Tibial artery (tissue), 4 donors: ENCODE results near the gene DACH1.

ENCODE experiments used
- DNase-seq, 2 donors: peaks; one replicate each; pipeline ENCODE4 v3.0.0-alpha.2; 2019
- H3K27ac ChIP-seq, 2 donors: fragments of 200-600 bp; sonication (generic) in 1 of 2; 1 replicate in 1 of 2; 2 replicates in 1 of 2; pipeline ENCODE4 v1.5.1; 2018 to 2019; ENCODE audit warnings: mild to moderate bottlenecking in 1 of 2
- H3K27me3 ChIP-seq, 2 donors: fragments of 200-600 bp; sonication (generic) in 1 of 2; one replicate each; pipeline versions ENCODE4 v1.5.1 to v1.6.0; 2016 to 2019
- H3K36me3 ChIP-seq, 3 donors: fragments of 200-600 bp; sonication (generic) in 2 of 3; one replicate each; pipeline ENCODE4 v1.5.1; 2016 to 2019; ENCODE audit warnings: mild to moderate bottlenecking in 2 of 3
- H3K4me1 ChIP-seq, 4 donors: fragments of 200-600 bp; sonication (generic) in 2 of 4; 1 replicate in 3 of 4; 2 replicates in 1 of 4; pipeline ENCODE4 v1.5.1; 2016 to 2019
- H3K4me3 ChIP-seq, 2 donors: fragments of 200-600 bp; sonication (generic) in 1 of 2; 1 replicate in 1 of 2; 2 replicates in 1 of 2; pipeline ENCODE4 v1.5.1; 2018 to 2019; ENCODE audit warnings: mild to moderate bottlenecking in 2 of 2
- H3K9me3 ChIP-seq, 3 donors: fragments of 200-600 bp; sonication (generic) in 1 of 3; one replicate each; pipeline ENCODE4 v1.5.1; 2016 to 2019
- intact Hi-C: fragments of 100-400 bp; cut with DNase I; formaldehyde crosslinking; loops from one replicate; pipeline ENCODE4 v1.15.0; 2023; ENCODE audit warnings: low total_unique reads
- TF ChIP-seq, protein P1 (sequence below), 2 experiments: fragments of 200-600 bp in 1 of 2; fragments of 450-650 bp in 1 of 2; IDR thresholded peaks; one replicate each; pipeline ENCODE4 v1.5.1; 2017 to 2019; ENCODE audit warnings: antibody characterized with exemption in 2 of 2, mild to moderate bottlenecking in 1 of 2, moderate library complexity in 1 of 2

DACH1 gene

DNA sequence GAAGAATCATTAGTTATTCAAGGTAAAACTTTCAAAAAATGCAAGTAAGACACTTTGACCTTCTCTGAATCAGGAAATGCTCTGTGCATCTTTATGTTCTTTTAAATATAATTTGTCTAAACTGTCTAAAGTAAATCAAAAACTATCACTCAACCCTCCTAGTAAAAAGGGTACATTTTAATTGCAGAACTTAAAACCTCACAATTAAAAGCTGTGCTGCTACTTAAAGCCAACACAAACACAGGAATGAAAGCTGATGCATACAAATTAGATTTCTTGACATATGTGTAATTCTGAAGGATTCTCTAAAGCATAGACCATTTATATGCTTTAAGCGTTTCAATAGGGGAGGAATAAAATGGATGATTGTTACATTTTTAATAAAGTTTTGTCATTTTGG lies 58.3 kb downstream of the DACH1 start:
- no peaks in the 10 kb centered on the region for H3K9me3 ChIP-seq
- no peaks in the 10 kb centered on the region for H3K36me3 ChIP-seq
- TF ChIP-seq, protein P1, sequence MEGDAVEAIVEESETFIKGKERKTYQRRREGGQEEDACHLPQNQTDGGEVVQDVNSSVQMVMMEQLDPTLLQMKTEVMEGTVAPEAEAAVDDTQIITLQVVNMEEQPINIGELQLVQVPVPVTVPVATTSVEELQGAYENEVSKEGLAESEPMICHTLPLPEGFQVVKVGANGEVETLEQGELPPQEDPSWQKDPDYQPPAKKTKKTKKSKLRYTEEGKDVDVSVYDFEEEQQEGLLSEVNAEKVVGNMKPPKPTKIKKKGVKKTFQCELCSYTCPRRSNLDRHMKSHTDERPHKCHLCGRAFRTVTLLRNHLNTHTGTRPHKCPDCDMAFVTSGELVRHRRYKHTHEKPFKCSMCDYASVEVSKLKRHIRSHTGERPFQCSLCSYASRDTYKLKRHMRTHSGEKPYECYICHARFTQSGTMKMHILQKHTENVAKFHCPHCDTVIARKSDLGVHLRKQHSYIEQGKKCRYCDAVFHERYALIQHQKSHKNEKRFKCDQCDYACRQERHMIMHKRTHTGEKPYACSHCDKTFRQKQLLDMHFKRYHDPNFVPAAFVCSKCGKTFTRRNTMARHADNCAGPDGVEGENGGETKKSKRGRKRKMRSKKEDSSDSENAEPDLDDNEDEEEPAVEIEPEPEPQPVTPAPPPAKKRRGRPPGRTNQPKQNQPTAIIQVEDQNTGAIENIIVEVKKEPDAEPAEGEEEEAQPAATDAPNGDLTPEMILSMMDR (IDR thresholded peaks at IDR 0.05) = no peak
- intact Hi-C loops = no loop called here
- H3K27me3 ChIP-seq = no peaks in the 10 kb centered on the region
- H3K27ac ChIP-seq = no peak overlapping the region
- no peak for DNase-seq
- no peaks in the 10 kb centered on the region for H3K4me1 ChIP-seq
- H3K4me3 ChIP-seq = no peak overlapping the region

DNA sequence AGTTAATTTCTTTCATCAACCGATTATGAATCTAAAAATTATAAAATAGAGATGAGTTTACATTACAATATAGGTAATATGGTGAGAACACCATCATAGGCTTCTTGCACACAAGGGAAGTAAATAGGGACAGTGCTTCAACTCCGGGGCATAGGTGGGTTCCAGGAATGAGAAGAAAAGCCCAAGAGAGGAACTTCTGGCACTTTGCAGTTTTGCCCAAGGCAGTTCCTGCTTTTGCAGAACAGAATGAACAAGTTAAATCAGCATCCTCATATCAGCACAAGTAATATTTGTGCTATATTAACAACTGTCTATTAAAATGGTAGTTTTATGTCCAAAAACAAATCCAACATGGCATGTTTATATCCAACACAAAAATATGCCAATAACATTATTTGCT lies 60.1 kb downstream of the DACH1 start:
- Histone ChIP-seq H3K4me3 (no peak overlapping the region), H3K27ac (no peak overlapping the region), H3K27me3 (no peaks in the 10 kb centered on the region), H3K36me3 (no peaks in the 10 kb centered on the region), H3K9me3 (no peaks in the 10 kb centered on the region), H3K4me1 (no peaks in the 10 kb centered on the region)
- TF ChIP-seq, protein P1 (IDR thresholded peaks at IDR 0.05) = no peak
- DNase-seq = no peak
- intact Hi-C loops = no loop called here

DNA sequence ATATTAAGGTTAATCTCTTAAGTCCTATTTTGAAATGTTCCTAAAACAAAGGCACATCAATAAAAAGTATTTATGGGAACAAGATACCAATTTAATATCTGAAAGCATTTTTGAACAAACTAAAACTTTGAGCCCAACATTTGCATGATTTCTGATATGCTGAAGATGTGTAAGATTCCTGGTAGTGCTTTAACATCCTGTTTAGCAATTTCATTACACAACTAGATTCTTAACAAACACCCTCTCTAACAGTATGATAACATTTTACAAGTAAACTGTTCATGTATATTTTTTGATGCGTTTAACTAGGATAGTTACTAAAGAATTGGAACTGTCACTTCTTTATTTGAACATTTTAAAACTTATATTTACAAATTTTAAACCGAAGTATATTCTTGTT lies 63.9 kb downstream of the DACH1 start:
- Histone ChIP-seq H3K27me3 (no peaks in the 10 kb centered on the region), H3K9me3 (no peaks in the 10 kb centered on the region), H3K36me3 (no peaks in the 10 kb centered on the region), H3K4me1 (no peaks in the 10 kb centered on the region), H3K4me3 (no peak overlapping the region), H3K27ac (no peak overlapping the region)
- DNase-seq = no peak
- intact Hi-C loops = no loop called here
- TF ChIP-seq, protein P1 (IDR thresholded peaks at IDR 0.05) = no peak

DNA sequence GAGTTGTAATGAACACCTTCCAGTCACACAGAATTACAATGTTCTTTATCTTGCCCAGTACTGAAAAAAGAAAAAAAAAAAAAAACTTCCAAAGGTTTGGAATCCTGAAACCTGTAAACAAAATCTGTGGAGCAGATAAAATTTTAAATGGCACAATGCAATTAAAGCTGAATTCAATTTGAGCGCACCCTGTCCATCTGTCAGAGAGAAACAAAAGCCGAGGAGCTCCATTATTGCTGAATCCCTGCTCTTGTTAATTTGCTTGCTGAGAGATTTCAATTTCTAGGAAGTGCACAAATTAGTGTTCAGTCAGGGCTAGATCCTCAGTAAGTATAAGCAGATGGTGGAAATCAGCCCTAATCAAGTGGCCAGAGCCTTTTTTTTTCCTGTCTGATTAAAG lies 65.2 kb downstream of the DACH1 start:
- no peaks in the 10 kb centered on the region for H3K27me3 ChIP-seq
- TF ChIP-seq, protein P1 (IDR thresholded peaks at IDR 0.05) = no peak
- H3K9me3 ChIP-seq = no peaks in the 10 kb centered on the region
- intact Hi-C loops = no loop called here
- H3K27ac ChIP-seq = no peak overlapping the region
- H3K4me1 ChIP-seq = no peaks in the 10 kb centered on the region
- DNase-seq = no peak
- H3K36me3 ChIP-seq = no peaks in the 10 kb centered on the region
- H3K4me3 ChIP-seq = no peak overlapping the region

DNA sequence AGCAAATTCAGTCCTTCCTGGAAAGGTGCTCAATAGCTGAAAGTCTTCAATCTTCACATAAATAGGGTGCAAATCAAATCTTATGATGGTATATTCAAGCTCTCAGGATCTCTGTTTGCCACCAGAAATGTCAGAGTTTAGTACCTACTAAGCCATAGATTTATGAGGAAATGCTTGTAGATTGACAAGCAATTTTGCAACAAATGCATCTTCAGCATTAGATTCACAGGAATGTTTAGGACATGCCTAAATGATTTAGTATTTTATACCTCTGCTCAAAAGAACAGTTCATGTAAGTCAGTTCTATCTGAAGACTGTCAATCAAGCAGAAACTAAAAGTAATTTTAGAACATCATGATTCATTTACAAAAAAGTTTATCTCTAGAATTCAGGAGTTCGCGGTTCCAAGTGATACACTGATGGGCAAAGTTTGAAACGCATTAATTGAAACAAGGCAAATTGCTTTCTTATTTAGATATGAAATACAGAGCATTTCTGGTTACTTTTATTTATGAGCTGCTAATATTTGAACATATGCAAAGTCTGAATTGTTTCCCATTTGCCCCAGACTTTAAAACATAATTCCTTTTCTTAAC lies 65.7 kb downstream of the DACH1 start:
- Histone ChIP-seq H3K9me3 (no peaks in the 10 kb centered on the region), H3K27me3 (no peaks in the 10 kb centered on the region), H3K4me3 (no peak overlapping the region), H3K36me3 (no peaks in the 10 kb centered on the region), H3K27ac (no peak overlapping the region), H3K4me1 (no peaks in the 10 kb centered on the region)
- TF ChIP-seq, protein P1 (IDR thresholded peaks at IDR 0.05) = no peak
- DNase-seq = no peak
- intact Hi-C loops = no loop called here

DNA sequence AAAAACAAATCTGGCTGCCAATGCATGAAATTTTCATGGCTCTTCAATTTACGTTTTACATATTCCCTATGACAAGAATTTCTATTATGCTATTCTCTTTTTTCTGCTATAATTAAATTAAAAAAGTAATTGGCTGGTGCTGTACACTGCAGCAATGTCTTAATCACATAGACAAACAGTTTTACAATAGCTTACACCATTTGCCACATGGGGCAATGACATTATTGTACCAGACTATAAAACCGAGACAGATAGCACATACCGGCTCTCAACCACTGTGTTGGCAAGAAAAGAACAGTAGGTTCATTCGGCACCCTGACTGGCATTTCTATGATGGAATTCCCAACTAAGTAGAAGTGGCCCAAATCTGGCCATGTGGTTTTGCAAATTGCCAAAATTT lies 67.7 kb downstream of the DACH1 start:
- Histone ChIP-seq H3K4me1 (no peaks in the 10 kb centered on the region), H3K27me3 (no peaks in the 10 kb centered on the region), H3K36me3 (no peaks in the 10 kb centered on the region), H3K9me3 (no peaks in the 10 kb centered on the region), H3K4me3 (no peak overlapping the region), H3K27ac (no peak overlapping the region)
- no peak for DNase-seq
- TF ChIP-seq, protein P1 (IDR thresholded peaks at IDR 0.05) = no peak
- intact Hi-C loops = no loop called here
